HG02870 (cell line): ENCODE data around the gene NT5DC4.
"Not testable (repeated sequence)": the region's sequence is repeated elsewhere in the genome, so short reads cannot be mapped to it uniquely, and the experiment has no call there.

ENCODE experiments used
- ATAC-seq: cut with Tn5 transposase; IDR thresholded peaks from one replicate; pipeline ENCODE4 v1.9.1; 2021; ENCODE audit warnings: mild to moderate bottlenecking, moderate library complexity; ENCODE audit not compliant: unreplicated experiment

NT5DC4 gene

GRCh38 chr2:112699984-112700667, 20.7 kb upstream of the NT5DC4 start:
- ATAC-seq: no peak

GRCh38 chr2:112701052-112701451, 19.8 kb upstream of the NT5DC4 start:
- no peak for ATAC-seq

DNA sequence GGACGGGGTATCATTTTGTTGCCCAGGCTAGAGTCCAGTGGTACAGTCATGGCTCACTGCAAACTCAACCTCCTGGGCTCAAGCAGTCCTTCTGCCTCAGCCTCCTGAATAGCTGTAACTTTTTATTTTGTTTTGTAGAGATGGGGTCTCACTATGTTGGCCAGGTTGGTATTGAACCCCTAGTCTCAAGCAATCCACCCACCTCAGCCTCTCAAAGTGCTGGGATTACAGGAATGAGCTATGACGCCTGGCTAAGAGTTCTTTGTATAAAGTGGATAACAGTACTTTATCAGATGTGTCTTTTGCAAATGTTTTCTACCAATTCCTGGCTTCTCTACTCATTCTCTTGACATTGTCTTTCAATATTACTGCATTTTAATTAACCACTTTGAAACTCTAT, 17.1 kb upstream of the NT5DC4 start:
- no peak for ATAC-seq

- ATAC-seq: no peak
Observed at GRCh38 chr2:112705575-112705974, 15.2 kb upstream of the NT5DC4 start.

GRCh38 chr2:112706170-112706664, 14.6 kb upstream of the NT5DC4 start:
- ATAC-seq: peak; percentile 53

GRCh38 chr2:112706947-112707346, 13.9 kb upstream of the NT5DC4 start:
- ATAC-seq: not testable (repeated sequence)

GRCh38 chr2:112708968-112709367, 11.9 kb upstream of the NT5DC4 start:
- no peak for ATAC-seq

GRCh38 chr2:112709703-112710102, 11.1 kb upstream of the NT5DC4 start:
- no peak for ATAC-seq

GRCh38 chr2:112710956-112711750, 9.7 kb upstream of the NT5DC4 start:
- no peak for ATAC-seq

DNA sequence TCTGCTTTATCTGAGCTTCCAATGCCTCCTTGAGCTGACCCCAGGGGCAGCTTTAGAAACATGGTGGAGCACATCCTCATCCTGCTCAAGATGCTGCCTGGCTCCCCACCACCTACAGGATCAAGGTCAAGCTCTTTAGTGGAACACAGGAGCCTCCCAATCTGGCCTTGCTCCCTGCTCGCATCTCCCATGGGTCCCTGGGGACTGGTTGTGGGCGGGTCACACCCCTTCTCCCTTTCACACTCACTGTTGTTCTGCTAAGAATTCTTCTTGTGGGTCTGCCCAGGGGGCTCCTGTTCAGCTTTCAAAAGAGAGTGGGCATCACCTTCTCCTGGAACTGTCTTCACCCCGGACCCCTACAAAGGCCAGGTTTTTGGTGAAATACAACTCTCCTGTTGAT, 8.4 kb upstream of the NT5DC4 start:
- no peak for ATAC-seq

DNA sequence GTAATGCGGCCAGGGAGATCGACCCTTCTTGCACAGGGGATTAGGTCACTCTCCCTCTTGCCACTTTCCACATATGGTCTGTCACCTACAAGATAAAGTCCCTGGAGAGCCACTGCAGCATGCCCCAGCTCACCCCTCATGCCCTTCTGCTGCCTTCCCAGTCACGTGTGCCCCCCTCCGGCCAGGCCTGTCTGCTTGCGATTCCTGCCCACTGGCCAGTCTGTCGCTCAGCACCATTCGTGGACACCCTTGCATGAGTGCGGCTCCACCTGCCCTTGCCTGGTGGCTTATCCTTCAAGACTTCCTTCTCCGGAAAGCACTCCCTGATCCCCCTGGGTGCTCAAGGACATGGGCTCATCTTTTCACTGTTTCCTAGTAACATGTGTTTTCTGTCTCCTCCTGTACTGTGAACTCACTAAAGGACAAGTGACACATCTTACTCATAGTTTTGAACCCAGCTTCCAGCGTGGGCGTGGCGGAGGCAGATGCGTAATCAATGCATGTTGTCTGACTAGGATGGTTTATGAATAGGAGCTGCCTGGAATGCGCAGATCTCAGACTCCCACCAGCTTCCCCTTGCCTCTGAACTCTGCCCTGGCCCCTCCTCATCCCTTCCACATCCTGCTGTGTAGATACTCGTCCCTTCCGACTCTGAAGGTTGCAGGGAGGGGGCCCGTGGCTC, 7.8 kb upstream of the NT5DC4 start:
- ATAC-seq: no peak

DNA sequence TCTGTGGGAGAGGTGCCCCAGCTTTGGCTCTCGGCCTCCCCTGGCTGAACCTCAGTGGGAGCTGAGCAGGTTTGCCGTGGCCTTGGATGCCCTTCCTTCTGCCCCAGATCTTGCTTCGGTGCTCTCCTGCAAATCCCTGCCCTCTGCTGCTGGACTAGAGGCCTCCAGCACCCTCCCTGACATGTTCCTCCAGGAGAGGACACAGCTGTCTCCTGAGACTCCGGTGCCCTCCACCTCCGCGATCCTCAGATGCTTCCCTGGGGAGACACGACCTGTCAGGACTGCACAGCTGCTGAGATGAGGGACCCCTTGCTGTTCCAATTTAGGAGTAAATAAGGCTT, 7.3 kb upstream of the NT5DC4 start:
- no peak for ATAC-seq

GRCh38 chr2:112713926-112714325, 6.9 kb upstream of the NT5DC4 start:
- ATAC-seq: no peak

DNA sequence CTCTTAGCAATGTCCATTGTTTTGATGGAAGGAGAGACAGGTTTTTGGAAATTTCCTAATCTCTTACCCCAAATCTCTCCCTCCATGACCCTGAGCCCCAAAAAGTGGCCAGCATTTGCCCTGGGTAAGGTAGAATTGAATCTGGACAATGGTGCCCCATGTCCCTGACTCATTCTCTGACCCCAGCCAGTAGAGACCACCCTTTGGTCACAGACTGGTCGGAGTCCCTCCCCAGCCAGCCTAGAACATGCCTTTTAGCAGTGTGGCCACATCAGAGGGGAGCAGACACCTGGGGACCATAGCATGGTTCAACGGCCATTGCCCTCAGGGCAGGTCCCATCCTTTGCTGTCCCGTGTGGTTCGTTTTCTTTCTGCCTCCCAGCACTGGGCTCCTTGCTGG, 6.5 kb upstream of the NT5DC4 start:
- ATAC-seq: no peak

DNA sequence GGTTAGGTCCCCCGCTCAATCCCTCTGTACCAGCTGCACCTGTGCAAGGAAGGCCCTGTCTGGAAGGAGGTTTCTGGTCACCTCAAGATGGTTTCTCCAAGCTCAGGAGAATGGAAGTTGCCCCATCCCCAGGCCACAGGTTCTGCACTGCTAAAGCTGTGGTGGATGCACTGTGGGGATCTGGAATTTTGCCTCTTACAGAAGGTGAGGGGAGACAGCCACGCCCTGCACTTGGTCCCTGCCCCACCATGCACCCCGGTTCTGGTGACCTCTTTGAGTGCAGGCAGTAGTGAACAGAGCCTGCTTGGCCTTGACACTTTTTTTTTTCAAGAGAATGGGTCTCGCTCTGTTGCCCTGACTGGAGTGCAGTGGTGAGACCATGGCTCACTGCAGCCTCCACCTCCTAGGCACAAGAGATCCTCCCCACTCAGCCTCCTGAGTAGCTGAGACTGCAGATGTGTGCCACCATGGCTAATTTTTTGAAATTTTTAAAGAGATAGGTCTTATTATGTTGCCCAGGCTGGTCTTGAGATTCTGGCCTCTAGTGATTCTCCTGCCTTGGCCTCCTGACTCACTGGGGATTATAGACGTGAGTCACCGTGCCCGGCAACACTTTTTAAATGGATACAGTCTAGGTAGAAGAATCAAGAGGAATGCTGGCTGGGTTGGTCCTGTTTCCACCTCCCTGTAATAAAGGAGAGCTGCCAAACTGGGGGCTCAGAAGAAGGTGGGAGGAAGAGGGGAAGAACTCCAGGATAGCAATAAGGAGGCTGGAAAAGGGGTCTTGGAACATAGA, 5.8 kb upstream of the NT5DC4 start:
- ATAC-seq: no peak

GRCh38 chr2:112716094-112716493, 4.7 kb upstream of the NT5DC4 start:
- not testable (repeated sequence) for ATAC-seq

DNA sequence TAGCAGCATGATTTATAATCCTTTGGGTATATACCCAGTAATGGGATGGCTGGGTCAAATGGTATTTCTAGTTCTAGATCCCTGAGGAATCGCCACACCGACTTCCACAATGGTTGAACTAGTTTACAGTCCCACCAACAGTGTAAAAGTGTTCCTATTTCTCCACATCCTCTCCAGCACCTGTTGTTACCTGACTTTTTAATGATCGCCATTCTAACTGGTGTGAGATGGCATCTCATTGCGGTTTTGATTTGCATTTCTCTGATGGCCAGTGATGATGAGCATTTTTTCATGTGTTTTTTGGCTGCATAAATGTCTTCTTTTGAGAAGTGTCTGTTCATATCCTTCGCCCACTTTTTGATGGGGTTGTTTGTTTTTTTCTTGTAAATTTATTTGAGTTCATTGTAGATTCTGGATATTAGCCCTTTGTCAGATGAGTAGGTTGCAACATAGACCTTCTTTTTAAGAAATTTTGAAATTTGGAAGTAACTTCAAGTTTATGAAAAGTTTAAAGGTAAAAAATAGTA, 3.9 kb upstream of the NT5DC4 start:
- not testable (repeated sequence) for ATAC-seq

DNA sequence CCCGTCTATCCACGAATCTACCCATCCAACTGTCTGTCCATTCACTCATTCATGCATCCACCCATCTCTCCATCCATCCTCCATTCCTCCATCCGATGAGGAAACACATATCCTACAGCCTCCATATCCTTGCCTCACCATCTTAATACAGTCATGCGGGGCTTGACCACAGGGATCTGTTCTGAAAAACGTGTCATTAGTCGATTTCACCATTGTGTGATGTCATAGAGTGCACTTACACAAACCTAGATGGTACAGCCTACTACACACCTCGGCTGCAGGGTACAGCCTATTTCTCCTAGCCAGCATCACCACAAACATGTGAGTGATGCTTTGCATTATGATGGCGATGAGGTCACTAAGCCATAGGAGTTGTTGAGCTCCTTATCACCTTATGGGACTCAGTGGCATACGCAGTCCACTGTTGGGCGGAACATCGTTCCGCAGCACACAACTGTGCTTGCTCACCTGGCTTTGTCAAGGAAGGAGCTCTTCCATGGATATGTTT, 1.9 kb upstream of the NT5DC4 start:
- ATAC-seq: no peak

DNA sequence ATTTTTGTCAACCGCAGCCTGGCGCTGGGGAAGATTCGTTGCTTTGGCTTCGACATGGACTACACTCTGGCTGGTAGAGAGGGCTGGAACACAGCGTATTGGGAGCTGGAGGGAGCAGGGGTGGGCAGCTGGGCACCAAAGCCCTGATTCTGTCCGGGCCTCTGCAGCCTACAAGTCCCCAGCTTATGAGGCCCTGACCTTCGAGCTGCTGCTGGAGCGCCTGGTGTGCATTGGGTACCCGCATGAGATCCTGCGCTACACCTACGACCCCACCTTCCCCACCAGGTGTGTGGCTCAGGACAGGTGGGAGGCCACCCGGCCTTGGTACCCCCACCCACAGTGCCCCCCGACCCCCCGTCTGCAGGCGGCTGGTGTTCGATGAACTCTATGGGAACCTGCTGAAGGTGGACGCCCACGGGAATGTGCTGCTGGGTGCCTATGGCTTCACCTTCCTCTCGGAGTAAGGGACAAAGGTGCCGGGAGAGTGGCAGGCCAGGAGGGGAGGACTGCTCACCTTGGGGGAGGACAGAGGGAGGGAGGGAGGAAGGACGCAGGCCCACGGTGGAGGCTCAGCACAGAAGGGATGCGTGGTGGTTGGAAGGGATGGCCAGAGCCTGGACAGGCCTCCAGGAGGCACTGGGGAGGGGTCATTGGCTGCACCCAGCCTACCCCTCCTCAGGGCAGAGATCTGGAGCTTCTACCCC, 1.2 kb downstream of the NT5DC4 start:
- no peak for ATAC-seq
